Measurements from ENCODE around the gene KRTAP5-5.
"Not testable (repeated sequence)": the region's sequence is repeated elsewhere in the genome, so short reads cannot be mapped to it uniquely, and the experiment has no call there.

KRTAP5-5 gene

GRCh38 chr11:1660111-1660867, 30.7 kb downstream of the KRTAP5-5 start:
- DNase-seq: no peak

DNA sequence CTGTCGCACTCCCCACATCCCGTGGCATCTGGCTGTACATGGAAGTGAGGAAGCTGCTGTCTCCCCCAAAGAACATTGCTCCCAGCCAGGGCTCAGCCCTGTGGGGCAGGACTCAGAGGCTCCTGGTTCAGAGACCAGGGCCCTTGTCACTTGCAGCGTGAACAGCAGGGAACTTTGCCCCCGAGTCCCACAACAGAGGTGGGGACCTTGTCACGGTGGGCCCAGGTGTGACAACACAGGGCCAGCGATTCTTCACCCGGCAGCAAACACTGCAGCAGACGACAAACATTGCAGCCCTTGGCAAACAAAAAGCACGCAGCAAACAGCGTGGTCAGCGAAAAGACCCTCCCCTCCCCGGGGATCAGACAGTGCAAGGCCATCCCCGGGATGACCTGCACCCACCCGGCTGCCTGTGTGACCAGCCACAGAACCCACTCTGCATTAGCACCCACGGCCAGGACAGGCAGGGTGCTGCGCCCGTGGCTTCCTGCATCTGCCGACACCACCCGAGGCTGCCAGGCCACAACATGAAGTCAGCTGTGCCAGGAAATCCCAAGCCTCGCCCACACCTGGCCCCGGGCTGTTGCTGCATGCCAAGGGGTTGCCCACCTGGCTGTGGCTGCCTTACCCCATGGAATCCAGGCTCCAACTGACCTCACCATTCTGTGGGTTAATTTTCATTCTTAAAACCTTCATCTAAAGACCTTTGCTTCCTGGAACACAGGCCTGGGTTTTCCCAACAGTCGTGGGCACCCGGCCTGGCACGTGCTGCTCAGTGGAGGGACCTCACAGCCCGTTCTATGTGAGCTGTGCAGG, 32.1 kb downstream of the KRTAP5-5 start:
- not testable (repeated sequence) for DNase-seq

GRCh38 chr11:1662699-1663283, 33.2 kb downstream of the KRTAP5-5 start:
- not testable (repeated sequence) for DNase-seq

GRCh38 chr11:1665313-1665712, 35.7 kb downstream of the KRTAP5-5 start:
- DNase-seq: no peak

- DNase-seq: no peak
These were observed 37.7 kb downstream of the KRTAP5-5 start for GRCh38 chr11:1667121-1667850.

DNA sequence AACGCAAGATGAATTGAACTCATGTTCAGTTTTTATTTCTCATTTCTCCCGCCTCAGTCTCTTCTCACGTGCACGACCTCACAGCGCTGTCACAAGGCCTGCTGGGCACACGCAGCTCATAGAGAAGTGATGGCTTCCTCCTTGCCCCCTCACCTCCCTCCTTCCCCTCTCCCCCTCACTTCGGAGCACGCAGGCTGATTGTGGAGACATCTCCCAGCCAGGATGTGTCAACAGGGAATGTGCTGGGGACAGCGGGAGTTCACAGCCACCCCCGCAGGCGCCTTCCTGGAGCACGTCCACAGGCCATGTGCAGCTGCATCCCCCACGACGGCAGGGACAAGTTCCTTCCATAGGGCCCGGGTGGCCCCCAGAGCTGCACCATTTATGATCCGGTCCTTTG, 38.3 kb downstream of the KRTAP5-5 start:
- DNase-seq: no peak

GRCh38 chr11:1668911-1669473, 39.4 kb downstream of the KRTAP5-5 start:
- DNase-seq: no peak

DNA sequence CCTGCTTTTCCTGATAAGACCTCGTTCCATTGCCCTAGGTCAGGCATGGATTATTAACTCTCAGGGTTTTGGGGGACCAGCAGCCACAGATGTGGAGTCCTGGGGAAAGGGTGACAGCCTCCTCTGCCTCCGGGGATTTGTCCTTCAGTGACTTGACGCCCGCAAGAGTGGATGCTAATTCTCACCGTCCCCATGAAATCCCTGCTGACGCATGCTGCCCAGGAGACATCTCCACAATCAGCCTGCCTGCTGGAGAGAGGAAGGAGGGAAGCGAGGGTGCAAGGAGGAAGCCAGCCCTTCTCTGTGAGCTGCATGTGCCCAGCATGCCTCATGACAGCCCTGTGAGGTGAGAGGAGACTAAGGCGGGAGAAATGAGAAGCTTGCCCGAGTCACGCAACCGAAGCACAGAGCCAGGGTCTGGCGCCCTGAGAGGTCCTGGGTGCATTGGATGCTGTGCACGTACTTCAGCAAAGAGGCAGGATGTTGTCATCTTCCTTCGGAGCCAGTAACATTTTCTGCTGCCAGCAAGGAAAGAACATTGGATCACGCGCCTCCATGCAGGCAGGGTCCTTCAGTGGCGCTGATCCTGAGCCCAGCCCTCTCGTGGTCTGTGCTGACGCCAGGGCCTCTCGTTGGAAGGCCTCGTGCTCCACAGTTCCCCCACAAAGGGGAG, 40.1 kb downstream of the KRTAP5-5 start:
- DNase-seq: no peak

- DNase-seq: not testable (repeated sequence)
These were observed 40.9 kb downstream of the KRTAP5-5 start for GRCh38 chr11:1670457-1670856.

- DNase-seq: no peak
These were observed 41.4 kb downstream of the KRTAP5-5 start for GRCh38 chr11:1670905-1671371.

DNA sequence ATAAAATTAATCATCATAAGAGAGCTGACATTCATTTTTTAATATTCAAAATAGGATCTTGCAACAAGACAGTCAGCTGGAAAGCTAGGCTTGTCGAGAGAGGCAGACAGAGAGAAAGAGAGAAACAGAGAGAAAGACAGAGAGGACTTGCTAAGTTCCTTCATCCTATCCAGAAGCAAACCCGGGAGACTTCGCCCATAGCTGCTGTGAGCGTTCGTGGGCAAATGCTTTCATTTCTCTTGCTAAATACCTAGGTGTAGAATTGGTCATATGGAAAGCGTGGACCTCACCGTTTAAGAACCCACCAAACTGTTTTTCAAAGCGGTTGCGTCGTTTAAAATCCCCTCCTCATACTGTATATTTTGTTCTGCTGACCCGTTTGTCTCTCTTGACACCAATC, 42.1 kb downstream of the KRTAP5-5 start:
- no peak for DNase-seq

- no peak for DNase-seq
These were observed 43.2 kb downstream of the KRTAP5-5 start for GRCh38 chr11:1672613-1673350.

- DNase-seq: no peak
These were observed 44.0 kb downstream of the KRTAP5-5 start for GRCh38 chr11:1673446-1674172.

DNA sequence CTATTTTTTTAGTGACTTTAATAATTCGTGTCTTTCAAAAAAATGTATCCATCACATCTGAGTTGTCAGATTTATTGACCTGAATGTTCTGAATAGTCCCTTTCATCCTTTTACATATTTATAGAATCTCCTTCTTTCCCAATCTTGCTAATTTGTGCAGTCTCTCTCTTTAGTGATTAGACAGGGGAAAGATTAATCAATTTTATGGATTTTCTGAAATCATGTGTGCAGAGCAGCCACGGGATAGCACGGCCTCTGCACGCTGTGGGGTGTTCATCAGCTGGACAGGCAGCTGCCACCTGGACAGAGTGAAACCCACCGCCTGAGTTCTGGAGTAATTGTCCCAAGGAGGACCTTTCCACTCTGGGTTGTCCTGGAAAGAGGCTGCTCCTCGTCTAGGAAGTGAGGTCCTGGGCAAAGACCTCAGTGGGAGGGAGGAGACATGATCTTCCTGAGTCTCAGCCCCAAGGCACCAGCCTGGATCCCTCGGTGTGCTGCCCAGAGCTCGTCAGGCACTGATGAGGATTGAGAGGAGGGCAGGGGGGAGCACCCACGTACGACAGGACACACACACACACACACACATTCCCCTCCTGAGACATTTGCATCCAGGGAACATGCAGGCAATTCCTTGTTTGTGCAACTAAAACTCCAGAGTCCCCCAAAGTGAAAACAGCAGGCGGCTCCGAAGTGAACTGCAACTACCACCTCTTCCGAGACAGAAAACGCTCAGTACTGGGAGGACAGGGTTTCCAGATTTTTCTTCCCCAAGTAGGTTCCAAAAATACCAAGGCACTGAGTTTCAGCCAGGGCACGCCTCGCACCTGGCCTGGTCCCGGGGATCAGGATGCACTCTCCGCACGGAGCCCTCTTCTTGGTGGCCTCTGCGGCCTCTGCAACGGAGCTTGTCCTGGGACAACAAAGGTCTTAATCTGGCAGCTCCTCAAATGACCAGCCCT, 44.9 kb downstream of the KRTAP5-5 start:
- no peak for DNase-seq

- DNase-seq: no peak
These were observed 46.1 kb downstream of the KRTAP5-5 start for GRCh38 chr11:1675536-1676228.

DNA sequence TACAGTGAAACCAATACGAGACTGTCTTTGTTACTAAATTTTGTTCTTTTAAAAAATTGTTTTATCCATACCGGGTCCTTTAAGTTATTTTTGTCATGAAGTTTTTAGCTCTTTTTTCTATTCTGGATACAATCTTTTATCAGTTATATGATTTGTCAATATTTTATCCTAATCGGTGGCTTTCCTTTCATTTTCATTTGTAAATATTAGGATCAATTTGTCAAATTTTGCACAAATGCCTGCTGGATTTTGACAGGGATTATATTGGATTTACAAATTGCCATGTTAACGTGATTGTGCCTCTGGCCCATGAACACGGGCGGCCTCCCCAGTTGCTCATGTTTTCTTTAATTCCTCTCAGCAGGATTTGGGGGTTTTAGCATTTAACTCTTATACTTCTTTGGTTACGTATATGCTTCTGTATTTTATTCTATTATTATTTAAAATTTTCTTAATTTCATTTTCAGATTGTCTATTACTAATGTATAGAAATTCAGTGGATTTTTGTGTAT, 46.7 kb downstream of the KRTAP5-5 start:
- DNase-seq: no peak

- DNase-seq: no peak
These were observed 50.3 kb downstream of the KRTAP5-5 start for GRCh38 chr11:1679881-1680280.

Measured in NCI-H2171 (cell line).